Prostate gland (tissue), 2 donors: Measurements from ENCODE around the gene PATL2. TPM values are rescaled to one million over a fixed set of nuclear protein-coding genes. Genes with fewer than 3 reads are reported as not detected.

ENCODE experiments used
- DNase-seq: peaks from one replicate; pipeline ENCODE4 v3.0.0-alpha.2; 2019; ENCODE audit warnings: low spot score
- H3K27ac ChIP-seq, 2 donors: fragments of 200-600 bp; sonication (generic); 2 replicates each; pipeline ENCODE4 v1.5.1; 2017 to 2019
- H3K27me3 ChIP-seq: fragments of 200-600 bp; sonication (generic); replicated peaks from 2 replicates; pipeline ENCODE4 v1.5.1; 2019; ENCODE audit not compliant: insufficient read depth
- H3K36me3 ChIP-seq, 2 donors: fragments of 200-600 bp; sonication (generic); 1 replicate in 1 of 2; 2 replicates in 1 of 2; pipeline versions ENCODE4 v1.5.1 to v1.8.1; 2017 to 2019
- H3K4me1 ChIP-seq: fragments of 200-600 bp; sonication (generic); replicated peaks from 2 replicates; pipeline ENCODE4 v1.5.1; 2019
- H3K4me3 ChIP-seq, 2 donors: fragments of 200-600 bp; sonication (generic); 2 replicates each; pipeline ENCODE4 v1.5.1; 2017 to 2019
- H3K9me3 ChIP-seq: fragments of 200-600 bp; sonication (generic); 2 replicates; pipeline ENCODE4 v1.5.1; 2017
- POLR2A ChIP-seq: fragments of 450-650 bp; IDR thresholded peaks from one replicate; pipeline ENCODE4 v1.6.1; 2016; ENCODE audit warnings: antibody characterized with exemption, mild to moderate bottlenecking
- POLR2AphosphoS5 ChIP-seq: sonication (generic); formaldehyde crosslinking; IDR thresholded peaks from one replicate; pipeline ENCODE4 v1.6.1; 2017; ENCODE audit warnings: antibody characterized with exemption
- WGBS: methylation state at CpG from one replicate; pipeline ENCODE4 v1.1.5; 2018; 5-methylcytosine and 5-hydroxymethylcytosine counted together
- intact Hi-C: fragments of 100-400 bp; cut with DNase I; formaldehyde crosslinking; loops from one replicate; pipeline ENCODE4 v1.14.2; 2022
- total RNA-seq, 2 donors: library from RNA; depleted of rRNA; stranded (reverse); fragments of >200 nt; gene quantifications; one replicate each; pipeline ENCODE4 v1.1.0, GENCODE V29; 2016
- TF ChIP-seq, protein P1 (sequence below), 4 experiments: fragments of 200-600 bp in 2 of 4; fragments of 450-650 bp in 2 of 4; sonication (generic) in 2 of 4; IDR thresholded peaks; 1 replicate in 3 of 4; 2 replicates in 1 of 4; pipeline ENCODE4 v1.5.1; 2016 to 2019; ENCODE audit warnings: antibody characterized with exemption in 4 of 4, mild to moderate bottlenecking in 2 of 4, moderate library complexity in 2 of 4

PATL2 gene
- total RNA-seq, 2 donors from 2014 or later: 0.77 to 1.2 TPM

DNA sequence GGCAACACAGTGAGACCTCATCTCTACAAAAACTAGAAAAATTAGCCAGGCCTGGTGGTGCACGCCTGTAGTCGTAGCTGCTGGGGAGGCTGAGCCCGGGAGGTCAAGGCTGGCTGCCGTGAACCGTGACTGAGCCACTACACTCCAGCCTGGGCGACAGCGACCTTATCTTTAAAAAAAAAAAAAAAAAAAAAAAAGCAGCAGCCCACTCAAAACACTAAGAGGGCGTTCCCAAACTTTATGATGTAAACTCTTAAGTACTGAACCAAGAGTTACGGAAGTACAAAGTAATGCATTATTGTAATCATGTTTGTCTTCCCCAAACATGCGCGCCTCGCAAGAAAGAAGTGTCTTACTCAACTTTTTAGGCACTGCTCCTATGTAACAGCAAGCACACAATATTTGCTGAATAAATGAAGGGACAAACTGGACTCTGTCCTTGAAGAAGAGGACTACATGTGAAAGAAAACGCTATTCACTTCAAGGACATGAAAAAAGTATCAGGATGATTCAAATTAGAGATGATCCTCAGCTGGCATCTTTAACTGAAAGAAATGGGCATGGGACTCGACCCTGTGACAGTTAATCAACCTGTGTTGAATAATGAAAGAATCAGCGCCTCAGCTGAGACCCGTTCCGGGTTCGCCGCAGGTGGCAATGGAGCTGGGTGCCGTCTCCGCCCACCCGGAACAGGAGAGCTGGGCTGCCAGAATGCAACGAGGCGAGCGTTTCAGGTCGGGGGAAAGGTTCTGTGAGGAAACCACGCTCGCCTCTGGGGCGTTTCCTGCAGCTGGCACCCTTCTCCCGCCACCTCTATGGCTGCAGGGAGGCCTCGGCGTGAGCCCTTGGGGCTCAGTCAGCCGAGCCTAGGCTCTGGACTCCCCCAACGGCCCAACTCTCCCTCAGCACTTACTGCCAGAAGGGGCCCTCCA lies 48.4 kb downstream of the PATL2 start:
- no peaks in the 10 kb centered on the region for H3K4me1 ChIP-seq
- TF ChIP-seq POLR2AphosphoS5 (no peak), POLR2A (no peak)
- TF ChIP-seq, protein P1, sequence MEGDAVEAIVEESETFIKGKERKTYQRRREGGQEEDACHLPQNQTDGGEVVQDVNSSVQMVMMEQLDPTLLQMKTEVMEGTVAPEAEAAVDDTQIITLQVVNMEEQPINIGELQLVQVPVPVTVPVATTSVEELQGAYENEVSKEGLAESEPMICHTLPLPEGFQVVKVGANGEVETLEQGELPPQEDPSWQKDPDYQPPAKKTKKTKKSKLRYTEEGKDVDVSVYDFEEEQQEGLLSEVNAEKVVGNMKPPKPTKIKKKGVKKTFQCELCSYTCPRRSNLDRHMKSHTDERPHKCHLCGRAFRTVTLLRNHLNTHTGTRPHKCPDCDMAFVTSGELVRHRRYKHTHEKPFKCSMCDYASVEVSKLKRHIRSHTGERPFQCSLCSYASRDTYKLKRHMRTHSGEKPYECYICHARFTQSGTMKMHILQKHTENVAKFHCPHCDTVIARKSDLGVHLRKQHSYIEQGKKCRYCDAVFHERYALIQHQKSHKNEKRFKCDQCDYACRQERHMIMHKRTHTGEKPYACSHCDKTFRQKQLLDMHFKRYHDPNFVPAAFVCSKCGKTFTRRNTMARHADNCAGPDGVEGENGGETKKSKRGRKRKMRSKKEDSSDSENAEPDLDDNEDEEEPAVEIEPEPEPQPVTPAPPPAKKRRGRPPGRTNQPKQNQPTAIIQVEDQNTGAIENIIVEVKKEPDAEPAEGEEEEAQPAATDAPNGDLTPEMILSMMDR (IDR thresholded peaks at IDR 0.05): no peak
- H3K27me3 ChIP-seq: no peaks in the 10 kb centered on the region
- no peaks in the 10 kb centered on the region for H3K9me3 ChIP-seq
- intact Hi-C loops: loop anchor here (2.0 to 5.0 kb wide), 2 partner anchors 50 to 76 kb away; partner anchors contain the start of genes B2M and PATL2
- no peaks in the 10 kb centered on the region for H3K36me3 ChIP-seq
- peak; percentile 55 for DNase-seq
- H3K4me3 ChIP-seq: peak overlapping the region; percentile 91 to 98
- peak overlapping the region; percentile 92 to 96 for H3K27ac ChIP-seq
- 11% methylated on average over 31 of the region's 34 CpGs for WGBS

DNA sequence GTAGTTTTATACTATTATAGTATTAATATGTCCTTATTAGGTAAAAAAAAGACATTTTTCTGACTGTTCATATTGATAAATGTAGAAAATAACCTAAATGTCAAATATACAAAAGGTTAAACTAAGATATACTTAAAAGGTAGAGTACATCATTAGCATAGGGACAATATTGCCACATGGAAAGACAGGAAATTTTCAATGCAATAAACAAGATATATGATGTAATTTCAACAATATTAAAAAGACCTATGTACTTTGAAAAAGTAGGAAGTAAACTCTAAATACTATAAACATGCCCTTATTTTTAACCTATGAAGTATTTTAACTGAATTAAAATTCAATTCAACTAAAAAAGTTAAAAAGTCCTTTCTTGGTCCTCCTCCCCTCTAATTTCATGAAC lies 49.5 kb downstream of the PATL2 start:
- H3K9me3 ChIP-seq: no peaks in the 10 kb centered on the region
- H3K27ac ChIP-seq: no peak overlapping the region
- DNase-seq: no peak
- H3K4me3 ChIP-seq: no peak overlapping the region
- no peaks in the 10 kb centered on the region for H3K36me3 ChIP-seq
- intact Hi-C loops: loop anchor here (5.0 kb wide), 1 partner anchor 51 kb away; the partner anchor contains the start of genes B2M and PATL2
- no peaks in the 10 kb centered on the region for H3K27me3 ChIP-seq
- no peak for TF ChIP-seq POLR2A
- H3K4me1 ChIP-seq: no peaks in the 10 kb centered on the region

DNA sequence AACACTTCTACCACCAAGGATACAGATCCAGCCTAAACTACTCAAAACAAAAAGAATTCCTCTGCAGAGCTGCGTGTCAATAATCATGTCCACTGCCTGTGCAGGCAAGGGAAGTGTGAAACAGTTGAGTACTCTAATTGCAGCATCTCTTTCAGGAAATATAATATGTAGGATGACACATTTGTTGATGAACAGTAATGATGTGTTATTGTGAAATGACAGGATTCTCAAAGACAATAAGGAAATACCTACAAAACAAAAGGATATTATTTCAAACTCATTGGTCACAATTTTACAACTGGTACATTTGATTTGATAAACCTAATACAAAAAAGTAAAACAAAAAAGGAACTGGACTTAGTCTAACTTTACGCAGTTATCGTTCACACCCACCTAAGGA lies 52.1 kb downstream of the PATL2 start:
- Histone ChIP-seq H3K27ac (no peak overlapping the region), H3K9me3 (no peaks in the 10 kb centered on the region), H3K36me3 (peaks cover 0 to 3% of the 10 kb centered on the region in 2 donors), H3K4me1 (no peaks in the 10 kb centered on the region), H3K4me3 (no peak overlapping the region), H3K27me3 (no peaks in the 10 kb centered on the region)
- DNase-seq: no peak
- intact Hi-C loops: no loop called here
- WGBS: 97% methylated on average over 3 of the region's 3 CpGs
- TF ChIP-seq POLR2AphosphoS5 (no peak), POLR2A (no peak)
- TF ChIP-seq, protein P1 (IDR thresholded peaks at IDR 0.05): no peak

DNA sequence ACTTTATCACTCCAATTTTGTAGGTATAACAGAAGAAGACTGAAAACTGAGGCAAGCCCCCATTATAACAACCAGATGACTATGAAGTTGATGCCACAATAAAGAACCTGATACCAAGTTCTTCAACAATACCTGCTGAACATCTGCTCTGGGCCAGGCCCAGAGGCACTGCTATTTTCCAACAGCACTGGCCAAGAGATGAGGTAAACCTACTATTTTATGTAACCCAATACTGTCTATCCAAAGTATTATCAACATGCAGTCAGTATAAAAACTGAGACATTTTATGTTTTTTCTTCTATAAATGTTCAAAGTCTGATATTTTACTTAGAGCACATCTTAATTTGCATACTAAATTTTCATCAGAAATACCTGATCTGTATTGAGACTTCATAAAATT lies 53.7 kb downstream of the PATL2 start:
- no peak for DNase-seq
- Histone ChIP-seq H3K9me3 (no peaks in the 10 kb centered on the region), H3K27me3 (no peaks in the 10 kb centered on the region), H3K27ac (no peak overlapping the region), H3K4me3 (no peak overlapping the region), H3K36me3 (peaks cover 0 to 3% of the 10 kb centered on the region in 2 donors), H3K4me1 (no peaks in the 10 kb centered on the region)
- TF ChIP-seq POLR2A: no peak
- TF ChIP-seq, protein P1 (IDR thresholded peaks at IDR 0.05): no peak
- no peak for TF ChIP-seq POLR2AphosphoS5
- intact Hi-C loops: no loop called here

DNA sequence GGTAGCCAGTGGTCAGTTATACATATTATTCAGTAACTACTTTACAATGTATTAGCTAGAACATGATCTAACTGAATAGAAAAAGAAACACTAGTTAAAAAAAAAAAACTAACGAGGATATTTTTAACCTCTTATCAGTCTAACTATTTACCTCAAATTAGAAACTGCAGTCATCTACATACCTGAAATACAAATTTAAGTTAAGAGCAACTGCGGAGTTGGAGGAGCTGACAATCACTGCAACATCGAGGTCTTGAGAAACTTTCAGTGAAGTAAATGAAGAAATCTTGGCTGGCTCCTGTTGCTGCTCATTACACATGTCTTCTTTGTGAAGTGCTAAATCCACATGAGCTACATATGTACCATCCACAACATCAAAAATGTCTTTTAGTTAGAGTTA lies 54.2 kb downstream of the PATL2 start:
- no peak overlapping the region for H3K27ac ChIP-seq
- 88% methylated on average over 3 of the region's 3 CpGs for WGBS
- H3K36me3 ChIP-seq: peaks cover 0 to 3% of the 10 kb centered on the region in 2 donors
- DNase-seq: no peak
- intact Hi-C loops: no loop called here
- H3K27me3 ChIP-seq: no peaks in the 10 kb centered on the region
- TF ChIP-seq POLR2A: no peak
- TF ChIP-seq POLR2AphosphoS5: no peak
- TF ChIP-seq, protein P1 (IDR thresholded peaks at IDR 0.05): no peak
- no peaks in the 10 kb centered on the region for H3K9me3 ChIP-seq
- no peak overlapping the region for H3K4me3 ChIP-seq
- no peaks in the 10 kb centered on the region for H3K4me1 ChIP-seq
